A549 (cell line): ENCODE results near the gene BCOR.

Experiments
- JUN ChIP-seq, 2 experiments: fragments of >200 bp; sonication (Bioruptor Twin); formaldehyde crosslinking; IDR thresholded peaks; 2 replicates in 1 of 2; 3 replicates in 1 of 2; pipeline ENCODE4 v1.6.1; 2016 to 2017
- MAFK ChIP-seq: fragments of 450-650 bp; IDR thresholded peaks from 2 replicates; pipeline ENCODE4 v1.6.1; 2014; ENCODE audit not compliant: partially characterized antibody
- NFE2L2 ChIP-seq: fragments of 150-350 bp; conservative IDR thresholded peaks from 2 replicates; pipeline ENCODE4 v1.6.1; 2014; ENCODE audit warnings: low read length
- RCOR1 ChIP-seq: fragments of 150-350 bp; IDR thresholded peaks from 2 replicates; pipeline ENCODE4 v1.6.1; 2014; ENCODE audit warnings: antibody characterized with exemption, low read length, low read depth
- RFX5 ChIP-seq: fragments of 450-650 bp; IDR thresholded peaks from 2 replicates; pipeline ENCODE4 v1.7.1; 2014; ENCODE audit warnings: antibody characterized with exemption, mild to moderate bottlenecking, moderate library complexity
- SMC3 ChIP-seq: fragments of >200 bp; sonication (Bioruptor Twin); formaldehyde crosslinking; IDR thresholded peaks from 3 replicates; pipeline ENCODE4 v1.6.1; 2018; ENCODE audit warnings: inconsistent platforms
- TF ChIP-seq, protein P1 (sequence below): fragments of >200 bp; sonication (Bioruptor Twin); formaldehyde crosslinking; IDR thresholded peaks from 3 replicates; pipeline ENCODE4 v1.5.1; 2016

DNA sequence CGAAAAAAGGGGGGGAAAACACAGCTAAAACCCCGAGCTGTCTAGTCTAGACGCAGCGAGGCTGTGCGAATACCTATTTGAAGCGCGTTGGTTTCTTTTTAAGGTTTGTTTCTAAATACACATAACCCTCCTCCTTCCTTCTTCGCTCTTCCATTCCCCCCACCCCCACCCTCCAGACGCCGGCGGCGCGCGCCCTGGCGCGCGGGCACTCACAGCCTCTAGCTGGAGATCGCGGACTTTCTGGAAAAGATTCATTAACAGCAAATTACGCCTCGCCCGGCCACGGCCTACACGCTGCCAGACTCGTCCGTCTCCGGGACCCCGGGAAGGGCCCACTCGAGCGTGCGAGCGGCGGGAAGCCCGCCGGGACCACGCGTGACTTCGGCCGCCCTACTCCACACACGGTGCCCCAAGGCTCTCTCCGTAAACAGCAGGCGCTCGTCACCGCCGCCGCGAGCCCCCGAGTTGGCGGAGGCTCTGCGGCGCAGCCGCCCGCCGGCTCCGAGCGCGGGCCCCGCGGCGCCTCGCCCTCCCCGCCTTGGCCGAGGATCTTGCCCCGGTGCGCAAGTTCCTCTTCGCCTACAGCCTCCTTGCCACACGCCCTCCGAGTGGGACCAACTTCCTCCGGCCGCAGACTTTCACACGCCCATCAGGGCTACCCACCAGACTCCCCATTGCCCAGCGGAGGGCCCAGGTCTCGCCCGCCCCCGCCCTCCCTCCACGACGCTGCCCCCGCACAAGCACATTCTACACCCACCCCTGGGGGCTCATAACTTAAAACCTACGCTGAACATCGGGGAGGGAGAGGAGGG, 2.0 kb downstream of the BCOR start:
- TF ChIP-seq JUN (IDR thresholded peaks at IDR 0.05) (no peak), RCOR1 (no peak), MAFK (no peak), SMC3 (no peak), NFE2L2 (no peak), RFX5 (no peak)
- TF ChIP-seq, protein P1, sequence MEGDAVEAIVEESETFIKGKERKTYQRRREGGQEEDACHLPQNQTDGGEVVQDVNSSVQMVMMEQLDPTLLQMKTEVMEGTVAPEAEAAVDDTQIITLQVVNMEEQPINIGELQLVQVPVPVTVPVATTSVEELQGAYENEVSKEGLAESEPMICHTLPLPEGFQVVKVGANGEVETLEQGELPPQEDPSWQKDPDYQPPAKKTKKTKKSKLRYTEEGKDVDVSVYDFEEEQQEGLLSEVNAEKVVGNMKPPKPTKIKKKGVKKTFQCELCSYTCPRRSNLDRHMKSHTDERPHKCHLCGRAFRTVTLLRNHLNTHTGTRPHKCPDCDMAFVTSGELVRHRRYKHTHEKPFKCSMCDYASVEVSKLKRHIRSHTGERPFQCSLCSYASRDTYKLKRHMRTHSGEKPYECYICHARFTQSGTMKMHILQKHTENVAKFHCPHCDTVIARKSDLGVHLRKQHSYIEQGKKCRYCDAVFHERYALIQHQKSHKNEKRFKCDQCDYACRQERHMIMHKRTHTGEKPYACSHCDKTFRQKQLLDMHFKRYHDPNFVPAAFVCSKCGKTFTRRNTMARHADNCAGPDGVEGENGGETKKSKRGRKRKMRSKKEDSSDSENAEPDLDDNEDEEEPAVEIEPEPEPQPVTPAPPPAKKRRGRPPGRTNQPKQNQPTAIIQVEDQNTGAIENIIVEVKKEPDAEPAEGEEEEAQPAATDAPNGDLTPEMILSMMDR: no peak
